ENCODE data around the gene MUL1.
"Not testable (repeated sequence)": the region's sequence is repeated elsewhere in the genome, so short reads cannot be mapped to it uniquely, and the experiment has no call there.

The MUL1 gene, protein sequence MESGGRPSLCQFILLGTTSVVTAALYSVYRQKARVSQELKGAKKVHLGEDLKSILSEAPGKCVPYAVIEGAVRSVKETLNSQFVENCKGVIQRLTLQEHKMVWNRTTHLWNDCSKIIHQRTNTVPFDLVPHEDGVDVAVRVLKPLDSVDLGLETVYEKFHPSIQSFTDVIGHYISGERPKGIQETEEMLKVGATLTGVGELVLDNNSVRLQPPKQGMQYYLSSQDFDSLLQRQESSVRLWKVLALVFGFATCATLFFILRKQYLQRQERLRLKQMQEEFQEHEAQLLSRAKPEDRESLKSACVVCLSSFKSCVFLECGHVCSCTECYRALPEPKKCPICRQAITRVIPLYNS

DNA sequence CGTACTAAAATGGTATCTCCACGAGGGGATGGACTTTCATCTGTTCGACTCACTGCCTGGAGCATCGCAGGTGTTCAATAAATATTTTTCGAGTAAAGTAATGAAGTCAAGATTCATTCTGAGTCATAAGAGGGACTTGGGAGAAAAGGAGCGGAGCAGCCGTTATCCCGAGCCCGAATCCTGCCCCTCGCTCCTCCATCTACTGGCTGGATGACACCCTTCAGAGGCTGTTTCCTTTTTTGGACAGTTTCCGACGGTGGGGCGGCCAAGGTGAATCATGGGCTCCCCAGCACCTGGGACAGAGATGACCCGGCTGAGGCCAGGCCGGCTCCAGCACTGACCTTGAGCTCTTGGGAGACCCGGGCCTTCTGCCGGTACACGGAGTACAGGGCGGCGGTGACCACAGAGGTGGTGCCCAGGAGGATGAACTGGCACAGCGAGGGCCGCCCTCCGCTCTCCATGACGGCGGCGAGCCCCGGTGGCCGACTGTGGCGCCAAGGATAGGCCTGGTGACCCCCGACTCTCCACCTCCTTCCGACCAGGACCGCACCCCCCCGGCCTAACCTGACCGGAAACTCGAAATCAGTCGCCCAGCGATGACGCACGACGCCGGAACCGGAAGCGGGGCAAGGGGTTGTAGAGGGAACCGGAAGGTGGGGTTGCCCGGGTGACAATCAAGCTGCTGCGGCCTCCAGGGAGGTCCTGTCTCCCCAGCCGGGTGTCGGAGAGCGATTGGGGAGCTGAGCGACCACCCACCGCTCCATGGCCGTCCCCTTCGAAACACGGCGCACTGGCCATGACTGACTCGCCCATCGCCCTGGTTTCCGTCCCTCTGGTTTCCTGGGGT, at the start of gene MUL1:
TSS of gene MUL1 (minus strand) at position 588 of the 847 bp plus-strand sequence. CDS start at position 461, 127 bp downstream.
- DNase-seq (ENCODE audit: low read depth) = peak; percentile 96

DNA sequence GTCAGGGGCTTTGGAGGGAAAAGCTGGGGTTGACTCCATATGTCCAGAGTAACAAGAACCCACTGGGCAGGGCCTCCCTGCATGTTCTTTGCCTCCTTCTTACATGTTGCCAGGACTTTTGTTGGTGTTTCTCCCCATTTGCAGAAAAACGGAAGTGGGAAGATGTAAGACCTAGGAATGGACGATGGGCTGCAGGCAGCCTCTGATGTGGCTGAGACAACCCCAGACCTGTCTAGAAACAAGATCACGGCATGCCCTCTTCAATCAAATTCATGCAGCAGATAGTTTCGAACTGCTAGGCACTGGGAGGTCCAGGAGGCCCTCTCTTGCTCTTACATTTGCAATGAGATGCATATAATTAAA, 47.8 kb upstream of the MUL1 start:
- DNase-seq (ENCODE audit: low read depth) = no peak

DNA sequence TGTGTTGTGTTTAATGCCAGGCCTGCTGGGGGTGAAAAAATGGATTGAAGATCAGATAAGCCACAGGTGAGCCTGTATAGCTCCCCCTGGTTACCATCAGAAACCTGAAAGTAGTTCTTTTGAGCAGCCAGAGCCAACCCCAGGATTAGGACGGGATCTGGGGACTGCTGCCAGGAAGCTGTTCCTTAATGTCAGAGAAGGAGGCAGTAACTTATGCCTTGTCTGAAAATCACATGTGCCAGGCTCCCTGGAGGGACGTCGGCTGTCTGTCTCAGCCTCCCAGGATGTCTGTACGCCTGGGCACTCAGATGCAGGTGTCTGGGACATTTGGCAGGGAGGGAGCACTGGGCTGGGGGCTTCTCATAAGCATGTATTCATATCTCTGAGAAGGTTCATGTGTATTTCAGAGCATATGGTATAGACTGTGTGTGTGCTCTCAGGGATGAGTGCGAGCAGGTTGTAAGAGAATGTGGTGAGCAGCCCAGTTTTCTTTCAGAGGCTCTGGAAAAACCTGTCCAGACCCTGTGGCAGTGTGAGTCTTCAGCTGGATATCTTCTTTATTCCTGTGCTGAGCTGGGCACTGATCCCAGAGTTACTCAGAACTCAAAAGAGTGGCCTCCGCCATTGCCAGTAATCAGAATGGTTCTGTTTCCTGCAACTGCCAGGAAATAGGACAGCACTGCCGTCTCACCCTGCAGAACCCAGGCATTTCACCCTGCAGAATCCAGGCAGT, 47.2 kb upstream of the MUL1 start:
- no peak for DNase-seq (ENCODE audit: low read depth)

DNA sequence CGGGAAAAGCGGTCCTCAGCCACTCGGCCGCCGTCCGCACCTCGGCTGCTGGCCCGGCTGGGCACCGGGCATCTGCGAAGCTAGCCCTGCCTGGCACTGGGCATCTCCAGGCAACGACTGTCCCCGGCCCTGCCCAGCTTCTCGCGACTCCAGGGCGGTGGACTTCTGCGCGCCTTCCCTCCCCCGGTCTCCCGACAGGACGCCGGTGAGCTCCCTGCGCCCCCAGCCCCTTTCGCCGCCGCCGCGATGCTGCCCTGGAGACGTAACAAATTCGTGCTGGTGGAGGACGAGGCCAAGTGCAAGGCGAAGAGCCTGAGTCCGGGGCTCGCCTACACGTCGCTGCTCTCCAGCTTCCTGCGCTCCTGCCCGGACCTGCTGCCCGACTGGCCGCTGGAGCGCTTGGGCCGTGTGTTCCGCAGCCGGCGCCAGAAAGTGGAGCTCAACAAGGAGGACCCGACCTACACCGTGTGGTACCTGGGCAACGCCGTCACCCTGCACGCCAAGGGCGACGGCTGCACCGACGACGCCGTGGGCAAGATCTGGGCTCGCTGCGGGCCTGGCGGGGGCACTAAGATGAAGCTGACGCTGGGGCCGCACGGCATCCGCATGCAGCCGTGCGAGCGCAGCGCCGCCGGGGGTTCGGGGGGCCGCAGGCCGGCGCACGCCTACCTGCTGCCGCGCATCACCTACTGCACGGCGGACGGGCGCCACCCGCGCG, 44.9 kb upstream of the MUL1 start:
- DNase-seq (ENCODE audit: low read depth) = no peak

DNA sequence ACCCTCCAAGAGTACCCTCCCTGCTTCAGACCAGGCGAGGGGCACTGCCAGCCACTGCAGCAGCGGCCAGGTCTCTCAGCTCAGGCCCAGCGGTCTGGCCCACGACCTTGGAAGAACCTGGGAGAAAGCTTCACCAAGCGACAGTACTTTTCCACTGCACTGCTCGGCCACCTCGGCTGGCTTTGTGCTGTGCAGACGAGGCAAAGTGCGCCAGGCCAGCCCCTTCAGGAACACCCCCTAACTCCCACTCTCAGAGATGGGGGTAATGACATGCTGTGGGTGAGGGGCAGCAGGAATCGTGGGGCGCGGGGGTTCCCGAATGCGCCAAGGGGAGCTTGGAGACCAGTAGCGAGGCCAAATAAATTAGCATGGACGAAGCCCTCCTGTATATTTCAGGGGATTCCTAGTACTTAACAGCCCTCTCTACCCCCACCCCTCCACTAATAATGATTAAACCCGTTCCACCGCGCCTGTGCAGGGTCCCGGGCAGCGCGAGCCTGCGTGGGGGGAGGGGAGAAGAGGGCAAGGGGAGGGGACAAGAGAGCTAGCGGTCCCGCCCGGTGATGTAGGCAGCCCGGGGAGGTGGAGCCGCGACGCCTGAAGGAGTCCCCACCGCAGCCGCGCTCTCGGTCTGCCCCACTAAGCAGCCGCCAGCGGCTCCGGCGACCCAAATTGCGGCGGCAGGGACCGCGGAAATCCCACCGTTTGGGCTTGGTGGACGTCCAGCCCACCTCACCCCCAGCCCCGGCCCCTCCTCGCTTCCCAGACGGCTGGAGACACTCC, 44.2 kb upstream of the MUL1 start, which contains the start of gene FAM43B:
TSS of gene FAM43B (plus strand) at position 629 of the 783 bp plus-strand sequence. CDS start 401 bp downstream, outside the sequence.
- no peak for DNase-seq (ENCODE audit: low read depth)

DNA sequence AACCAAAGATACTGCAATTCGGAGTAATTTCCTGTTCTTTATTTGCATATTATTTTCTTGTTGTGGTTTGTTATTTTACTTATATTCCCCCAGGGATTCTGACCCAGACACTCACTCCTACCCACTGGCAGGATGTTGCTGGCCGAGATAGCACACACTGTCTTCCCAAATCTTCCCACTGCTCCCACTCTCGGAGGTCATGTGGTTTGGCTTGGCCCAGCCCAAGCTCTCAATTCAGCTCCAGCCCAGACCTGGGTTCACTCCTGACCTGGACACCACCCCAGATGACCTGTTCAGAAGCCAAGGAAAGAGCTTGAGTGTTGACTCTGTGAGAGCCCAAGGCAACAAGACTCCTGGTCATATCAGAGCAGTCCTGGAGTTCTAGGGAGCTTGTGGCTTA, 43.2 kb upstream of the MUL1 start:
- DNase-seq (ENCODE audit: low read depth) = no peak

DNA sequence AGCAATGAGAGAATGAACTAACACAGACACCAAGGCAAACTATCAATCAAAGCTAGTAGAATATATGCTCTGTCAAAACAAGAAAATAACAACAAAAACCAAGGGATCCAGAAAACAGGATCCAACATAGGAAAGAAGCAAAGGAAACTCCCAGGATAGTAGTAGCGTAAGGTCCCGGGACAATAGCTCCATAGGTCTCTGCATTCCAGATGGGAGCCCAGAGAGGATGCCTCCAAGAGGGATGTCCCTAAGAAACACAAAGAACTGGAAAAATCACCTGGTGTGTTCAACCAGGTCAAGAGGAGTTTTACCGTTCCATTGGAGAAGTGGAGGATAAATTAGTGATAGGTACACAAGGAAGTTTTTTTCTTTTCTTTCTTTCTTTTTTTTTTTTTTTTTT, 38.7 kb upstream of the MUL1 start:
- DNase-seq (ENCODE audit: low read depth) = no peak

DNA sequence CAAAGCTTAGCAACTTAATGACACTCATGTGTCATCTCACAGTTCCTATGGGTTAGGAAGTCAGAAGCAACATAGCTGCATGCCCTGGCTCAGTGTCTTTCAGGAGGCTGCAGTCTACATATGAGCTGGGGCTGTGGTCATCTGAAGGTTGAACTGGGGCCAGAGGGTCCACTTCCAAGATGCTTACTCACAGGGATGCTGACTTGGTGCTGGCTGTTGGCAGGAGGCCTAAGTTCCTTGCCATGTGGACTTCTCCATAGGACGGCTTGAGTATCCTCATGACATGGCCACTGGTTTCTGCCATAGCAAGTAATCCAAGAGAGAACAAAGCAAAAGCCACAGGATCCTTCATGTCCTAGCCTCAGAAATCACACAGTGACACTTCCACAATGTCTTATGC, 32.3 kb upstream of the MUL1 start:
- no peak for DNase-seq (ENCODE audit: low read depth)

DNA sequence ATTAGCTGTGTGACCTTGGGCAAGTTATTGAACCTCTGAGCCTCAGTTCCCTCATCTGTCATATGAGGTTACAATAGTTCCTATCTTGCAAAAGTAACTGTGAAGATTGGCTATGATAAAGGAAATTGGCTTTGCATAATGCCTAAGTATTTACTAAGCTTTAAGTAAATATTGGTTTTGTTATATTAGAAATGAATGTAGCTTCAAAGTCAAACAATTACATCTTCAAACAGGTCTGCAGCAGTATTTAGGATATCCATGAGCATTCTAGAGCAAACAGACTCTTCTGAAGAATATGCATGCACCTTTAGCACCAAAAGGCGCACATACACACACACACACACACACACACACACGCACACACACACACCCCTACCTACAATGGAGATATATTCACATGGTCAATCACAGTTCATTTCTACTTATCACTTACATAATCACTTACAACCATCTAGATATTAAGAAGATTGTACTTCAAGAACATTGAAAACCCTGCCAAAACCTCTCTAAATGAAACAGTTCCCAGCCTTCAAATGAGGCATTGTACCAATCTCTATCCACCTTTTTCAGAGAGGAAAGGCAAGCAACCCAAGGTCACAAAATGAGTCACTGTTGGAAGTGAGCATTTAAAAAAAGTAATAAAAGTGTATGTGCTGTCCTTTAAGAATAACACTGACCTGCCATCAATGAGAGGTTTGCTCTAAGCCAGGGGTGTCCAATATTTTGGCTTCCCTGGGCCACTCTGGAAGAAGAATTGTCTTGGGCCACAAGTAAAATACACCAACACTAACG, 31.0 kb upstream of the MUL1 start:
- DNase-seq (ENCODE audit: low read depth) = no peak

DNA sequence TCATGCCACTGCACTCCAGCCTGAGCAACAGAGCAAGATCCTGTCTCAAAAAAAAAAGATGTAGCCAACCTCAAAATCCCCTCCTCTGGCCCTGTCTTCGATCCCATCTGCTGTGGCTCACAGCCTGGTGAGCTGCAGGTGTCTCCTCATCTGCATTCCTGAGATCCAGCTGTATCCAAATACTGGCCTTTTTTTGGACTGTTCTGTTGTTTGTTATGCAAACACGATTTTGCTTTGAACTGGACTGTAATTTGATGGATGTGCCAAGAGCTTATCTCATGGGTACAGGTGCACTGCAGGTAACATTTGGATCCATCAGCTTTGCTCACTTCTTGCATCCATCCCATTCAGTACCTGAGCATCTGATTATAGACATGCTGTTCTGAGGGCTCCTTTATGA, 30.3 kb upstream of the MUL1 start:
- DNase-seq (ENCODE audit: low read depth) = no peak

DNA sequence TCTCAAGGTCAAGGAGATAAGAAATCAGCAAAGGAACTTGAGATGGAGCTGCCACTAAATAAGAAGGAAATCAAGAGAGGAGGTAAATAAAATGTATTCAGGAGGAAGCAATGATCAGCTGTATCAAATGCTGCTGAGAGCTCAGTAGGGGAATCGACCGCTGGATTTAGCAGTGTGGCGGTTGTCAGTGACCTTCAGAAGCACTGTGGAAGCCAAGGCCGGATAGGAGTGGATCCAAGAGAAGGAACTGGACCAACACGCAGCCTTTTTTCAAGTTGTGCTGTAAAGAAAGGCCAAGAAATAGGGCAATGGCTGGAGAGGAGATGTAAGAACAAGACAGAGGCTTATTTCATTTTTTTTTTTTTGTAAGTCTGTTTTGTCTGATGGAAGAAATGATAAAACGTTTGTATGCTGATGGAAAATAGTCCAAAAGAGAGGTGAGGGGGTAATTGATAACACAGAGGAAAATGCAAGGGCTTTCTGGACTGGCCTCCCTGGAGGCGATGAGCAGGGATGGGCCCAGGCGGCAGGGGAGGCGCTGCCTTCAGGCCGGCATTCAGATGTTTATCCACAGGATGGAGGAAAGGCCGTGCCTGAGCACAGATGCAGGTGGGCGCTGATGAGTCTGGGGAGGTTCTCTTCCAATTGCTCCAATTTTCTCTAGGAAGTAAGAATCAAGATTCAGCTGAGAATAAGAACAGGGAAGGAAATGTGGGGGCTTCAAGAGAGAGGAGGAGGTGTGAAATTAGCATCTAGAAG, 26.9 kb upstream of the MUL1 start:
- no peak for DNase-seq (ENCODE audit: low read depth)

DNA sequence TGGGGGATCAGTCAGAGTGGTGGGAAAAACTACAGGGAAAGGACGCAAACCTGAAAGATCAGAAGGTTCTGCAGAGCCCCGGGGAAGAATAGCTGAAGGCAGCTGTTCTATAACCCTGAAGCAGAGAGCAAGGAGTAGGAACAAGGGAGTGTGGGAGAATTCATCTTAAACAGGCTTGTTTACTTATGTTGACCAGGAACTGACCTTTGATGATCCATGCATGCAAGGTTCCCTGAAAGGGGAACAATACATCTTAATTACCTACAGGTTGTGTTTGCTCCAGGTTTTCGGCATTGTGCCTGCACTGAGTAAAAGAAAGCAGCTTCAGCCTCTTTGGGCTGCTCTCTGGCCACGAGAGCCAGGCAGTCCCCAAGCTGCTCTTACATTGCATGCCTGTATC, 25.7 kb upstream of the MUL1 start:
- no peak for DNase-seq (ENCODE audit: low read depth)

DNA sequence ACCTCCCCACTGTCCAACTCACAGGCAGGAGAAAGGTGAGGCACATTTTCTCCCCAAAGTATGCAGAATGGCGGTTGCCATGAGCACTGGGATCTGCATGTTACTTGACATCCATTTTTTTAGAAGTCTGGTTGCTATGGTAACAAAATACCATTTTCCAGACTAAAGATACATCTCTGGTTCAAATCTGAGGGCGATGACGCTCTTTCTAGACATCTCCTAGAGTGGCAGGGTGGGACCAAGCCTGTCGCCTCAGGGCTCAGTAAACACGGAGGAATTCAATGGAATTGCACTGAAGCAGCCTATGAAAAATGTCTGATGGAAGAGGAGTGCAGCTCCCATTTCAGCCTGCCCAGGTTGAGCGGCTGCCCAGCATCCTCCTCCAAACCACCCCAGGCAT, 22.9 kb upstream of the MUL1 start:
- DNase-seq (ENCODE audit: low read depth) = no peak

DNA sequence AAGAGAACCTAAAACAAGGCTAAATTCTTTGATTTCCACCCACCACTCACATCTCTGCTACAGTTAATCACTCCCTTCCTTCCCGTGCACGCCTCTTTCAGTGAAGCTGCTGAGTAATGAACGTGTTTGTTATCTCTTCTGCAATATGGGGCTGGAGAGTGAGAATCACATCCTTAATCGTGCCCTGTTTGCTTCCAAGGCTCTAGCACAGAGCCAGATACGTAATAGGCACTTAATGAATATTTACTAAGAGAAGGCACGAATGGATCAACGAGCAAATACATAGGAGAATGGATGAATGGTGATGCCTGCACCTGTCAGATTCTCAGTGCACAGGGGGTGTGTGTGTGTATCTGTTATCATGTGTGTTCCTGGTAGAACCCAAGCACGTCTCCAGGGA, 22.4 kb upstream of the MUL1 start:
- no peak for DNase-seq (ENCODE audit: low read depth)

DNA sequence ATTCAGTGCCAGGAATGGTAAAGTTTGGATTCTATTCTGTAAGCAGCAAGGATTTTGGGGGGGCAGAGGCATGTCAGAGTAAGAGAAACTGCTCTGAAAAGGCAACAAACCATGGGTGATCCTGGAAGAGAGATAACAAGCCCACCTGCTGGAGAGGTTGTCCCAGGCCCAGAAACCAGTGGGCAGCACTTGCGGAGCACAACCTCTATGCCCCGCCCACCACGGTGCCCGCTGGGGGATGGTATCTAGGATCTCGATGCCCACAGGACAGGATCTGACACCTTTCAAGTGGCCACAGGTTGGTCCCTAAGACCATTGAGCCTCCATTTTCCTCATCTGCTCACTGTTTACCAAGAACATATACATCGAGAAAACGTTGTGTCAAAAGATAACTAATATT, 20.3 kb upstream of the MUL1 start:
- no peak for DNase-seq (ENCODE audit: low read depth)

DNA sequence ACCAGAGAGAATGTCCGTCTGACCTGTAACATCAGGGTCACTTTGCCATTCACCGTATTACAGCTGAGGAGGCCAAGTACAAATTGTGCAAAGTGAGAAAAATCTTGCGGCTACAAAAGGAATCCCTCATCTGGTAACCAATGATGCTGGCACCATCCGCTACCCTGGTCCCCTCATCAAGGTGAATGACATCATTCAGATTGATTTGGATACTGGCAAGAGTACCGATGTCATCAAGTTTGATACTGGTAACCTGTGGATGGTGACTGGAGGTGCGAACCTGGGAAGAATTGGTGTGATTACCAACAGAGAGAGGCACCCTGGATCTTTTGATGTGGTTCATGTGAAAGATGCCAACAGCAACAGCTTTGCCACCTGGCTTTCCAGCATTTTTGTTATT, 18.3 kb upstream of the MUL1 start:
- DNase-seq (ENCODE audit: low read depth) = no peak

DNA sequence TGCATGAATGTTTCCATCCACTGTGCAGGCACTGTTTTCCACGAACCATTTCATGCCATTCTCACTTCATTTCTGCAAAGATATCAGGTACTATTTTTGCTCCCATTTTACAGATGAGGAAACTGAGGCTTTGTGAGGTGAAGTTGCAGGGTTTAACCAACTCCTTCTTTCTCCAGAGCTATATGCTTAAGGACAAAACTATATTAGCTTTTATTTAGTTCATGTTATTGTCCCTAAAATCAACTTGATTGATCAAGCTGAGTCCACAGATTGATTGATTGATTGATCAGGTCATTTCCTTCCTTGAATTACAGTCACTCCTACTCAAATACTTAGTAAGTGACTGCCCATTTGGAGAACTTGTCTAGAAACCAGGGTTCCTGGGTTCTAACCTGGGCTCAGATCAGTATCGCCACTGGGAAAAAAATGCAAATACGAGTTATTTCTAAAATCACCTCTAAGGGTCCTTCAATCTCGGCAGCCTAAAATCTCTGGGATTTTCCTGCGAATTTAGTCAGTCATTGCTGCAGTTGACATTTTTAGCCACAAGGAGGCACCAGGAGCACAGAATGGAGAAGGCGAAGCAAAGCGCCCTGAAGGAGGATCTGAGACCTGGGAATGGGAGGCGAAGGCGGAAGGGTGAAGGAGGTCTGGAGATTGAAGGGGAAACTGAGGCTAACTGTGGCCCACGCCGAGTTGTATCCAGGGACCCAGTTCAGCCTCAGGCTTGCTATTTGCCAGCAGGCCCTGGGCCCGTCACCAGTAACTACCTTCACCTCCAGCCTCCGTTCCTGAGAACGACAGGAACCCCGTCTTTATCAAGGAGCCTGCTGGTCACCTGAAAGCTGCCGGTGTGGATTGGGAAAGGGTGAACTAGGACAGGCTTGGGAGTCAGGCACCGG, 14.3 kb upstream of the MUL1 start:
- peak; percentile 52 for DNase-seq (ENCODE audit: low read depth)

DNA sequence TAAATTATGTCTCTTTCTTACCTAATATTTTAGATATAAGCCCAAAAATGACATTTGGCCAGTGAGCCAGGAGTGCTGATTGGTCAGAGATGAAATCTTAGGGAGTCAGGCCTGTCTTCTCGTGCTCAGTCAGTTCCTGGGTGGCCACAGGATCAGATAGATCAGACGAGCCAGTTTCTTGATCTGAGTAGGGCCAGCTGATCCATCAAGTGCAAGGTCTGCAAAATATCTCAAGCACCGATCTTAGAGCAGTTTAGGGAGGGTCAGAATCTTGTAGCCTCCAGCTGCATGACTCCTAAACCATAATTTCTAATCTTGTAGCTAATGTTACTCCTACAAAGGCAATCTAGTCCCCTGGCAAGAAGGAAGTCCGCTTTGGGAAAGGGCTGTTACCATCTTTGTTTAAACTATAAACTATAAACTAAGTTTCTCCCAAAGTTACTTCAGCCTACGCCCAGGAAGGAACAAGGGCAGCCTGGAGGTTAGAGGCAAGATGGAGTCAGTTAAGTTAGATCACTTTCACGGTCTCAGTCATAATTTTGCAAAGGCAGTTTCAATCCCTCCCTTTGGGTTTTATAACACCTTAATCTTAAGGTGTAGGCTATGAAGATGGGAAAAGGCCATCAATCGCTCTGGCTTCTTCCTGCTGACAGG, 11.8 kb upstream of the MUL1 start:
- not testable (repeated sequence) for DNase-seq (ENCODE audit: low read depth)

Data from stimulated activated CD8-positive, alpha-beta memory T cell treated with anti-CD3 and anti-CD28 coated beads, Interleukin-7, amount 100 ng/mL, for 24 hours (primary cell).